ENCODE measurements around the gene ZBTB33. TPM values are rescaled to one million over a fixed set of nuclear protein-coding genes. Genes with fewer than 3 reads are reported as not detected.

The ZBTB33 gene
- total RNA-seq, 1 donor from 2014 or later: 11.2 TPM

- Mint-ChIP-seq H3K36me3 (ENCODE audit: low read depth) (no peaks in the 10 kb centered on the region), H3K27me3 (ENCODE audit: low read depth) (no peaks in the 10 kb centered on the region), H3K27ac (ENCODE audit: unreplicated experiment) (no peak overlapping the region), H3K4me3 (ENCODE audit: unreplicated experiment) (no peak overlapping the region), H3K9me3 (ENCODE audit: low read depth) (no peaks in the 10 kb centered on the region), H3K4me1 (ENCODE audit: low read depth) (peaks cover 2% of the 10 kb centered on the region)
- no peak for DNase-seq (ENCODE audit: low spot score)
- no peak for TF ChIP-seq CTCF (IDR thresholded peaks at IDR 0.05)
Observed at GRCh38 chrX:120264341-120264740, 13.7 kb downstream of the ZBTB33 start.

GRCh38 chrX:120269373-120270035, 18.9 kb downstream of the ZBTB33 start:
- TF ChIP-seq CTCF (IDR thresholded peaks at IDR 0.05): no peak
- Mint-ChIP-seq H3K9me3 (ENCODE audit: low read depth) (peaks cover 3% of the 10 kb centered on the region), H3K4me3 (ENCODE audit: unreplicated experiment) (no peak overlapping the region), H3K27ac (ENCODE audit: unreplicated experiment) (no peak overlapping the region), H3K27me3 (ENCODE audit: low read depth) (peaks cover 1% of the 10 kb centered on the region), H3K36me3 (ENCODE audit: low read depth) (no peaks in the 10 kb centered on the region), H3K4me1 (ENCODE audit: low read depth) (peaks cover 6% of the 10 kb centered on the region)
- no peak for DNase-seq (ENCODE audit: low spot score)

- Mint-ChIP-seq H3K27ac (ENCODE audit: unreplicated experiment) (no peak overlapping the region), H3K4me1 (ENCODE audit: low read depth) (peaks cover 6% of the 10 kb centered on the region), H3K9me3 (ENCODE audit: low read depth) (peaks cover 3% of the 10 kb centered on the region), H3K4me3 (ENCODE audit: unreplicated experiment) (no peak overlapping the region), H3K27me3 (ENCODE audit: low read depth) (peaks cover 1% of the 10 kb centered on the region), H3K36me3 (ENCODE audit: low read depth) (no peaks in the 10 kb centered on the region)
- DNase-seq (ENCODE audit: low spot score): no peak
- TF ChIP-seq CTCF (IDR thresholded peaks at IDR 0.05): no peak
Observed at GRCh38 chrX:120270567-120270966, 20.0 kb downstream of the ZBTB33 start.

GRCh38 chrX:120271218-120271617, 20.6 kb downstream of the ZBTB33 start:
- no peak for DNase-seq (ENCODE audit: low spot score)
- peaks cover 6% of the 10 kb centered on the region for H3K4me1 Mint-ChIP-seq (ENCODE audit: low read depth)
- H3K36me3 Mint-ChIP-seq (ENCODE audit: low read depth): no peaks in the 10 kb centered on the region
- no peak overlapping the region for H3K27ac Mint-ChIP-seq (ENCODE audit: unreplicated experiment)
- no peak overlapping the region for H3K4me3 Mint-ChIP-seq (ENCODE audit: unreplicated experiment)
- TF ChIP-seq CTCF (IDR thresholded peaks at IDR 0.05): no peak
- peaks cover 3% of the 10 kb centered on the region for H3K9me3 Mint-ChIP-seq (ENCODE audit: low read depth)
- H3K27me3 Mint-ChIP-seq (ENCODE audit: low read depth): peaks cover 1% of the 10 kb centered on the region

- DNase-seq (ENCODE audit: low spot score): no peak
- no peak for TF ChIP-seq CTCF (IDR thresholded peaks at IDR 0.05)
- no peak overlapping the region for H3K4me3 Mint-ChIP-seq (ENCODE audit: unreplicated experiment)
- no peaks in the 10 kb centered on the region for H3K36me3 Mint-ChIP-seq (ENCODE audit: low read depth)
- peaks cover 6% of the 10 kb centered on the region for H3K4me1 Mint-ChIP-seq (ENCODE audit: low read depth)
- H3K9me3 Mint-ChIP-seq (ENCODE audit: low read depth): peaks cover 3% of the 10 kb centered on the region
- H3K27me3 Mint-ChIP-seq (ENCODE audit: low read depth): peaks cover 3% of the 10 kb centered on the region
- no peak overlapping the region for H3K27ac Mint-ChIP-seq (ENCODE audit: unreplicated experiment)
Observed at GRCh38 chrX:120274145-120274544, 23.5 kb downstream of the ZBTB33 start.

Data from chondrocyte (in vitro differentiated cells).